Right lobe of liver (tissue), 4 donors: ENCODE results near the gene PPM1H.

Source experiments
- POLR2A ChIP-seq: fragments of 450-650 bp; IDR thresholded peaks from one replicate; pipeline ENCODE4 v1.6.1; 2017; ENCODE audit warnings: antibody characterized with exemption, mild to moderate bottlenecking
- TF ChIP-seq, protein P1 (sequence below), 4 donors: fragments of 200-600 bp in 3 of 4; fragments of 450-650 bp in 1 of 4; IDR thresholded peaks; one replicate each; pipeline versions ENCODE4 v1.5.1 to v1.8.0; 2016 to 2022; ENCODE audit warnings: antibody characterized with exemption in 4 of 4, mild to moderate bottlenecking in 2 of 4
- donor health status: DM: no; HTN: no; CAD: no.
- donor health status: DM: no; HTN: no; CAD: no.
- donor health status: DM: no; HTN: yes; CAD: no.

DNA sequence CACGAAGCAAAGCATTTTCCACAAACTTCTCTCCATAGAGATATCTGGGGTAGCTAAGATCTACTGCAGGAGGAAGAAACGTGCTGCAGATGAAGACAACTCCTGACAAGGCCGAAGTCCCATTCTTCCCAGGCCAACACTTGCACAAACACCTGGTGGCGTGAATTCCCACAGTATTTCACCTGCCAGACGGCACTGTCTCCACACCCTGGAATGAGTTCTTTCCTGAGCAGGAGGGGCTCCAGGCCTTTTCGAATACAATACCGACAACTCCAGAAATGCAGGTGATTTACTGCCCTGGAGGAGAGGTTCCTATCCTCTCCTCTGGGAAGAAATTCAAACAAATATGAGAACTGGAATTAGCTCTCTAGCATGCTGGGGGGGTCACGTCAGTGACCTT is 288.4 kb downstream of the PPM1H start:
- TF ChIP-seq, protein P1, sequence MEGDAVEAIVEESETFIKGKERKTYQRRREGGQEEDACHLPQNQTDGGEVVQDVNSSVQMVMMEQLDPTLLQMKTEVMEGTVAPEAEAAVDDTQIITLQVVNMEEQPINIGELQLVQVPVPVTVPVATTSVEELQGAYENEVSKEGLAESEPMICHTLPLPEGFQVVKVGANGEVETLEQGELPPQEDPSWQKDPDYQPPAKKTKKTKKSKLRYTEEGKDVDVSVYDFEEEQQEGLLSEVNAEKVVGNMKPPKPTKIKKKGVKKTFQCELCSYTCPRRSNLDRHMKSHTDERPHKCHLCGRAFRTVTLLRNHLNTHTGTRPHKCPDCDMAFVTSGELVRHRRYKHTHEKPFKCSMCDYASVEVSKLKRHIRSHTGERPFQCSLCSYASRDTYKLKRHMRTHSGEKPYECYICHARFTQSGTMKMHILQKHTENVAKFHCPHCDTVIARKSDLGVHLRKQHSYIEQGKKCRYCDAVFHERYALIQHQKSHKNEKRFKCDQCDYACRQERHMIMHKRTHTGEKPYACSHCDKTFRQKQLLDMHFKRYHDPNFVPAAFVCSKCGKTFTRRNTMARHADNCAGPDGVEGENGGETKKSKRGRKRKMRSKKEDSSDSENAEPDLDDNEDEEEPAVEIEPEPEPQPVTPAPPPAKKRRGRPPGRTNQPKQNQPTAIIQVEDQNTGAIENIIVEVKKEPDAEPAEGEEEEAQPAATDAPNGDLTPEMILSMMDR (IDR thresholded peaks at IDR 0.05) = no peak
- no peak for TF ChIP-seq POLR2A
